IPS-18c (cell line): Measurements from ENCODE around the gene ROBO1.

Experiments
- H3K4me3 ChIP-seq: 2 replicates; pipeline ENCODE4 v1.7.0; 2013; ENCODE audit warnings: low read depth, mild to moderate bottlenecking, low read length, moderate library complexity; ENCODE audit not compliant: insufficient read depth
- H3K9me3 ChIP-seq: one replicate; pipeline ENCODE4 v1.6.1; 2013; ENCODE audit warnings: mild to moderate bottlenecking, low read length, moderate library complexity; ENCODE audit not compliant: control insufficient read depth, insufficient read depth

Gene ROBO1

GRCh38 chr3:78856164-78856563 is 911.6 kb downstream of the ROBO1 start:
- Histone ChIP-seq H3K4me3 (no peak overlapping the region), H3K9me3 (no peaks in the 10 kb centered on the region)

- Histone ChIP-seq H3K4me3 (no peak overlapping the region), H3K9me3 (no peaks in the 10 kb centered on the region)
Observed at GRCh38 chr3:78855190-78855589, 912.6 kb downstream of the ROBO1 start.

- Histone ChIP-seq H3K9me3 (no peaks in the 10 kb centered on the region), H3K4me3 (no peak overlapping the region)
Observed at GRCh38 chr3:78848392-78849288, 919.2 kb downstream of the ROBO1 start.

- H3K4me3 ChIP-seq = no peak overlapping the region
- no peaks in the 10 kb centered on the region for H3K9me3 ChIP-seq
Observed at GRCh38 chr3:78847603-78848002, 920.2 kb downstream of the ROBO1 start.

- H3K4me3 ChIP-seq = no peak overlapping the region
- no peaks in the 10 kb centered on the region for H3K9me3 ChIP-seq
Observed at GRCh38 chr3:78847203-78847602, 920.6 kb downstream of the ROBO1 start.

GRCh38 chr3:78846718-78847117 is 921.1 kb downstream of the ROBO1 start:
- no peaks in the 10 kb centered on the region for H3K9me3 ChIP-seq
- H3K4me3 ChIP-seq = no peak overlapping the region

- H3K9me3 ChIP-seq = no peaks in the 10 kb centered on the region
- no peak overlapping the region for H3K4me3 ChIP-seq
Observed at GRCh38 chr3:78845605-78846004, 922.2 kb downstream of the ROBO1 start.

- H3K9me3 ChIP-seq = no peaks in the 10 kb centered on the region
- no peak overlapping the region for H3K4me3 ChIP-seq
Observed at GRCh38 chr3:78844307-78844706, 923.5 kb downstream of the ROBO1 start.

GRCh38 chr3:78839693-78840092 is 928.1 kb downstream of the ROBO1 start:
- no peaks in the 10 kb centered on the region for H3K9me3 ChIP-seq
- no peak overlapping the region for H3K4me3 ChIP-seq

GRCh38 chr3:78838362-78838761 is 929.4 kb downstream of the ROBO1 start:
- Histone ChIP-seq H3K4me3 (no peak overlapping the region), H3K9me3 (no peaks in the 10 kb centered on the region)

- Histone ChIP-seq H3K9me3 (no peaks in the 10 kb centered on the region), H3K4me3 (no peak overlapping the region)
Observed at GRCh38 chr3:78834910-78835309, 932.9 kb downstream of the ROBO1 start.

GRCh38 chr3:78832785-78833204 is 935.0 kb downstream of the ROBO1 start:
- Histone ChIP-seq H3K4me3 (no peak overlapping the region), H3K9me3 (no peaks in the 10 kb centered on the region)

GRCh38 chr3:78831446-78831972 is 936.3 kb downstream of the ROBO1 start:
- H3K9me3 ChIP-seq = no peaks in the 10 kb centered on the region
- H3K4me3 ChIP-seq = no peak overlapping the region

GRCh38 chr3:78830470-78830869 is 937.3 kb downstream of the ROBO1 start:
- Histone ChIP-seq H3K9me3 (no peaks in the 10 kb centered on the region), H3K4me3 (no peak overlapping the region)

GRCh38 chr3:78827618-78828017 is 940.2 kb downstream of the ROBO1 start:
- Histone ChIP-seq H3K4me3 (no peak overlapping the region), H3K9me3 (no peaks in the 10 kb centered on the region)

GRCh38 chr3:78825858-78826215 is 942.0 kb downstream of the ROBO1 start:
- Histone ChIP-seq H3K4me3 (no peak overlapping the region), H3K9me3 (no peaks in the 10 kb centered on the region)

GRCh38 chr3:78825118-78825857 is 942.5 kb downstream of the ROBO1 start:
- no peak overlapping the region for H3K4me3 ChIP-seq
- H3K9me3 ChIP-seq = no peaks in the 10 kb centered on the region

- H3K4me3 ChIP-seq = no peak overlapping the region
- no peaks in the 10 kb centered on the region for H3K9me3 ChIP-seq
Observed at GRCh38 chr3:78823859-78824258, 943.9 kb downstream of the ROBO1 start.
